Activated T-helper 9 cell treated with anti-CD3 and anti-CD28 coated beads, Interleukin-2, amount 50 U/mL, for 16 hours (primary cell): ENCODE data around the gene TMEM201.
"Not testable (repeated sequence)": the region's sequence is repeated elsewhere in the genome, so short reads cannot be mapped to it uniquely, and the experiment has no call there.

Experiments
- DNase-seq: peaks from one replicate; pipeline ENCODE4 v3.0.0-alpha.2; 2020; ENCODE audit warnings: low read depth

The TMEM201 gene

GRCh38 chr1:9588551-9589143, at the start of gene TMEM201:
Gene TMEM201, plus strand, starts transcription at chr1:9588911. Its CDS starts 20 bp downstream, at chr1:9588931.
- DNase-seq = peak; percentile 94

GRCh38 chr1:9539165-9539828, 49.4 kb upstream of the TMEM201 start, which contains the start of gene SLC25A33:
Gene SLC25A33, plus strand, starts transcription at chr1:9539465. Its CDS starts 227 bp downstream, at chr1:9539692.
- peak; percentile 95 for DNase-seq

GRCh38 chr1:9539829-9540550, 48.7 kb upstream of the TMEM201 start:
- peak; percentile 35 for DNase-seq

- no peak for DNase-seq
These were observed 46.3 kb upstream of the TMEM201 start for GRCh38 chr1:9542430-9542829.

- no peak for DNase-seq
These were observed 43.8 kb upstream of the TMEM201 start for GRCh38 chr1:9544926-9545325.

- no peak for DNase-seq
These were observed 38.7 kb upstream of the TMEM201 start for GRCh38 chr1:9549955-9550546.

- DNase-seq = no peak
These were observed 36.7 kb upstream of the TMEM201 start for GRCh38 chr1:9551984-9552383.

- no peak for DNase-seq
These were observed 35.0 kb upstream of the TMEM201 start for GRCh38 chr1:9553736-9554144.

- no peak for DNase-seq
These were observed 32.8 kb upstream of the TMEM201 start for GRCh38 chr1:9555942-9556341.

- DNase-seq = no peak
These were observed 31.1 kb upstream of the TMEM201 start for GRCh38 chr1:9557624-9558023.

- DNase-seq = no peak
These were observed 30.3 kb upstream of the TMEM201 start for GRCh38 chr1:9558271-9558945.

GRCh38 chr1:9558946-9559545, 29.7 kb upstream of the TMEM201 start:
- no peak for DNase-seq

GRCh38 chr1:9559673-9560072, 29.0 kb upstream of the TMEM201 start:
- DNase-seq = no peak

- not testable (repeated sequence) for DNase-seq
These were observed 28.6 kb upstream of the TMEM201 start for GRCh38 chr1:9560090-9560489.

GRCh38 chr1:9561429-9561828, 27.3 kb upstream of the TMEM201 start:
- no peak for DNase-seq

- DNase-seq = no peak
These were observed 19.4 kb upstream of the TMEM201 start for GRCh38 chr1:9569267-9569666.

- not testable (repeated sequence) for DNase-seq
These were observed 17.7 kb upstream of the TMEM201 start for GRCh38 chr1:9570886-9571529.

GRCh38 chr1:9573723-9574122, 15.0 kb upstream of the TMEM201 start:
- DNase-seq = no peak

- no peak for DNase-seq
These were observed 13.2 kb upstream of the TMEM201 start for GRCh38 chr1:9575486-9575885.

- DNase-seq = no peak
These were observed 11.8 kb upstream of the TMEM201 start for GRCh38 chr1:9576903-9577302.

- no peak for DNase-seq
These were observed 11.3 kb upstream of the TMEM201 start for GRCh38 chr1:9577423-9577822.
